Mesothelial cell of epicardium (in vitro differentiated cells): Measurements from ENCODE around the gene NLRP12. TPM values are rescaled to one million over a fixed set of nuclear protein-coding genes. Genes with fewer than 3 reads are reported as not detected.

Experiments
- DNase-seq, 2 experiments: peaks; one replicate each; pipeline ENCODE4 v3.0.0; 2021; ENCODE audit warnings: low spot score in 2 of 2; ENCODE audit not compliant: unreplicated experiment in 2 of 2
- H3K27ac Mint-ChIP-seq: 2 replicates; pipeline ENCODE4 v1.8.0; 2021; ENCODE audit warnings: mixed read lengths
- H3K27me3 Mint-ChIP-seq: 2 replicates; pipeline ENCODE4 v1.8.0; 2021; ENCODE audit warnings: low read depth, mixed read lengths
- H3K36me3 Mint-ChIP-seq: 2 replicates; pipeline ENCODE4 v1.8.0; 2021; ENCODE audit warnings: mixed read lengths
- H3K4me1 Mint-ChIP-seq: 2 replicates; pipeline ENCODE4 v1.8.0; 2021; ENCODE audit warnings: mixed read lengths
- H3K4me3 Mint-ChIP-seq: 2 replicates; pipeline ENCODE4 v1.8.0; 2021; ENCODE audit warnings: mild to moderate bottlenecking, moderate library complexity, mixed read lengths
- H3K9me3 Mint-ChIP-seq: 2 replicates; pipeline ENCODE4 v1.8.0; 2021; ENCODE audit warnings: mixed read lengths
- total RNA-seq: library from RNA; stranded (reverse); gene quantifications from 3 replicates; pipeline ENCODE4 v1.2.1, GENCODE V29; 2021
- TF ChIP-seq, protein P1 (sequence below): fragments of 200-600 bp; sonication (generic); IDR thresholded peaks from one replicate; pipeline ENCODE4 v1.5.0; 2021; ENCODE audit warnings: antibody characterized with exemption; ENCODE audit not compliant: unreplicated experiment

The NLRP12 gene
- total RNA-seq, 1 donor from 2014 or later: 0.07 TPM

DNA sequence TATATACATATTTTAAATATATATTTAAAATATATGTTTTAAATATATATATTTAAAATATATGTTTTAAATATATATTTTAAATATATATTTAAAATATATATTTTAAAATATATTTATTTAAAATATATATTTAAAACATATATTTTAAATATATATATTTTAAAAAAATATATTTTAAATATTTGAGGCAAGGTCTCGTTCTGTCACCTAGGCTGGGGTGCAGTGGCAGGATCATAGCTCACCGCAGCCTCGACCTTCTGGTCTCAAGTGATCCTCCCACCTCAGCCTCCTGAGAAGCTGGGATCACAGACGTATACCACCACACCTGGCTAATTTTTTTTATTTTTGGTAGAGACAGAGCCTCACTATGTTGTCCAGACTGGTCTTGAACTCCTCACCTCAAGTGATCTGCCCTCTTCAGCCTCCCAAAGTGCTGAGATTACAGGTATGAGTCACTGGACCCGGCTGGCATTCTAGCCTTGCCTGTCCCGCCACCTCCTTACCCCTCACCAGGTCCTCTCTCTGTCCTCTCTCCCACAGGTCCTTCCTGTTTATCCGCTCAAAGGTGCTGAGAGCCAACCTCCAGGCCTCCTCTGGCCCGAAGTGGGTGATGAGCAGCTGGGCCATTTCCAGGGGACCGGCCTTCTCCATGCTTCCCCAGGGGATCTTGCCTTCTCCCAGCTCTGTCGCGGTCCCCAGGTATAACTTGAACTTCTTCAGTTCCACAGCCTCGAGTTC is 564 bp downstream of the NLRP12 start:
- DNase-seq: no peak
- peaks cover 2% of the 10 kb centered on the region for H3K27me3 Mint-ChIP-seq
- TF ChIP-seq, protein P1, sequence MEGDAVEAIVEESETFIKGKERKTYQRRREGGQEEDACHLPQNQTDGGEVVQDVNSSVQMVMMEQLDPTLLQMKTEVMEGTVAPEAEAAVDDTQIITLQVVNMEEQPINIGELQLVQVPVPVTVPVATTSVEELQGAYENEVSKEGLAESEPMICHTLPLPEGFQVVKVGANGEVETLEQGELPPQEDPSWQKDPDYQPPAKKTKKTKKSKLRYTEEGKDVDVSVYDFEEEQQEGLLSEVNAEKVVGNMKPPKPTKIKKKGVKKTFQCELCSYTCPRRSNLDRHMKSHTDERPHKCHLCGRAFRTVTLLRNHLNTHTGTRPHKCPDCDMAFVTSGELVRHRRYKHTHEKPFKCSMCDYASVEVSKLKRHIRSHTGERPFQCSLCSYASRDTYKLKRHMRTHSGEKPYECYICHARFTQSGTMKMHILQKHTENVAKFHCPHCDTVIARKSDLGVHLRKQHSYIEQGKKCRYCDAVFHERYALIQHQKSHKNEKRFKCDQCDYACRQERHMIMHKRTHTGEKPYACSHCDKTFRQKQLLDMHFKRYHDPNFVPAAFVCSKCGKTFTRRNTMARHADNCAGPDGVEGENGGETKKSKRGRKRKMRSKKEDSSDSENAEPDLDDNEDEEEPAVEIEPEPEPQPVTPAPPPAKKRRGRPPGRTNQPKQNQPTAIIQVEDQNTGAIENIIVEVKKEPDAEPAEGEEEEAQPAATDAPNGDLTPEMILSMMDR: no peak
- no peaks in the 10 kb centered on the region for H3K36me3 Mint-ChIP-seq
- H3K9me3 Mint-ChIP-seq: no peaks in the 10 kb centered on the region
- H3K4me3 Mint-ChIP-seq: no peak overlapping the region
- no peak overlapping the region for H3K27ac Mint-ChIP-seq
- H3K4me1 Mint-ChIP-seq: no peaks in the 10 kb centered on the region

DNA sequence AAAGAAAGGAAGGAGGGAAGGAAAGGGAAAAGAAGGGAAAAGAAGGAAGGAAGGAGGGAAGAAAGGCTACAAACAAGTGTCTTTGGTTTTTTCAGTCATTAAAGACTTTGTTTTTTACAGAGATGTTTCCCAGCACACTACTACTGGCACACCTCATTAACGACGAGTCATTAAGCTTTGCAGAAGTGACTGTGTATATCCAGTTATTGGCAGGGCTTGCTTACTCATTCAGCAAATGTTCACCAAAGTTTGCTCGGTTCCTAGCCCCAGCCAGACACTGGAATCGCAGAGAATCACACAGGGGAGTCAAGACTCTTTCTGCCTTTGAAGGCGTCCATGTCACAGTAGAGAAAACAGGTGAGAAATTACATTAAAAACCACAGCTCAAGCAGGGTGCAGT is 4.3 kb downstream of the NLRP12 start:
- DNase-seq: no peak
- Mint-ChIP-seq H3K4me1 (no peaks in the 10 kb centered on the region), H3K27me3 (no peaks in the 10 kb centered on the region), H3K27ac (no peak overlapping the region), H3K36me3 (no peaks in the 10 kb centered on the region), H3K4me3 (no peak overlapping the region), H3K9me3 (no peaks in the 10 kb centered on the region)
- TF ChIP-seq, protein P1: no peak

DNA sequence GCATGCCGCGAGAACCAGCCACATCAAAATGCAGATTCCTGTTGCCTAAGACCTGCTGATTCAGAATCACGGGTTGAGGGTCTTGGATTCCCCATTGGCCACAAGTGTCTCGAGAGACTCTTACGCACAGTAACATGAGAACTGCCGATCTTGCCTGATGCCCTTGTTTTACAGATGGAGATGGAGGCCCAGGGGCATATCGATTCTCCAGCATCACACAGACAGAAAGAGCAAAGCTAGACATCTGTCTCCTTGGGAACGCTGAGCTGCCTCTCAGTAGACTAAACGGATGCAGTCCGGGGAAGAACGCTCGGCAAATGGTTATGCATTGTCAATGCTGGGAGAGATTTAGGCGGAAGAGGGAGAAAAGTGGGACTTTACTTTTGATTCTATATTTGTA is 5.4 kb downstream of the NLRP12 start:
- Mint-ChIP-seq H3K4me1 (no peaks in the 10 kb centered on the region), H3K36me3 (no peaks in the 10 kb centered on the region), H3K4me3 (no peak overlapping the region), H3K27ac (no peak overlapping the region), H3K9me3 (no peaks in the 10 kb centered on the region), H3K27me3 (no peaks in the 10 kb centered on the region)
- TF ChIP-seq, protein P1: no peak
- no peak for DNase-seq

DNA sequence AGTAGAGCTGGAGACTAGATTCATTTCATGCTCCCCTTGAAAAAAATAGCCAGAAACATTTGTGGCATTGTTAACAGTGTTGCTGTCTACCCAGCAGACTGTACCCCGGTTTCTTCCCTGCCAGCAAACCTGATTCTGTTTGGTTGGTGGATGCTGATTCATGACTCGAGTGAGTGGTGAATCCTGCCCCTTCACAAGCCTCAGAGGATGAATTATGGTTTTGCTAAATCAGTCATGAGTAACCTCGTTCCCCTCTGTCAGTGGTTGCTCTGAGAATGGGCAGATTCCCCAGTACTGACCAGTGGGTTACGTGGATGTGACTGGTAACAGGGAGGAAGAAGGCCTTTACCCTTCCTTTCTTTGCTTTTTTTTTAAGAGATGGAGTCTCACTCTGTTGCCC is 10.1 kb downstream of the NLRP12 start:
- no peak for DNase-seq
- no peaks in the 10 kb centered on the region for H3K27me3 Mint-ChIP-seq
- H3K27ac Mint-ChIP-seq: no peak overlapping the region
- H3K4me3 Mint-ChIP-seq: no peak overlapping the region
- no peaks in the 10 kb centered on the region for H3K4me1 Mint-ChIP-seq
- TF ChIP-seq, protein P1: no peak
- no peaks in the 10 kb centered on the region for H3K36me3 Mint-ChIP-seq
- H3K9me3 Mint-ChIP-seq: no peaks in the 10 kb centered on the region

DNA sequence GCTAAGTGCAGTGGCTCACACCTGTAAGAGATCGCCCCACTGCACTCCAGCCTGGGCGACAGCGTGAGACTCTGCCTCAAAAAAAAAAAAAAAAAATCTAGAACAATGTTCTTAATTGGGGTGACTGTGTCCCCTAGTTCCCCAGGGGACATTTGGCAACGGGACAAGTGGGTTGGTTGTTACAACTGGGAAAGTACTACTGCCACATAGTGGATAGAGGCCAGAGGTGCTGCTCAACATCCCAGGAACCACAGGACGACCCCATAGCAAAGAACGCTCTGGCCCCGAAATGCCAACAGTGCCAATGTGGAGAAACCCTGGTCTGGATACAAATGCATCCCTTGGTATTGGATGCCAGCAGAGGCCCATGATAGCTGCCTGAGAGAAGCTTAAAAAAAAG is 11.8 kb downstream of the NLRP12 start:
- Mint-ChIP-seq H3K4me3 (no peak overlapping the region), H3K36me3 (no peaks in the 10 kb centered on the region), H3K9me3 (no peaks in the 10 kb centered on the region), H3K4me1 (no peaks in the 10 kb centered on the region), H3K27ac (no peak overlapping the region), H3K27me3 (no peaks in the 10 kb centered on the region)
- TF ChIP-seq, protein P1: no peak
- DNase-seq: no peak
